DOHH2 (cell line): Measurements from ENCODE around the gene MPPED1.

Experiments
- H3F3A ChIP-seq: fragments of 200-600 bp; sonication (generic), shearing (Covaris generic); 2 replicates; pipeline ENCODE4 v1.6.0; 2016; ENCODE audit warnings: antibody characterized with exemption, mild to moderate bottlenecking; ENCODE audit not compliant: control insufficient read depth, insufficient read depth
- H3K27ac ChIP-seq: fragments of 200-600 bp; sonication (generic); 2 replicates; pipeline ENCODE4 v1.5.1; 2014; ENCODE audit warnings: low read depth, mild to moderate bottlenecking, low read length, moderate library complexity
- H3K27me3 ChIP-seq: fragments of 200-600 bp; sonication (generic); 2 replicates; pipeline ENCODE4 v1.6.1; 2014; ENCODE audit warnings: mild to moderate bottlenecking, low read length, mixed read lengths; ENCODE audit not compliant: control insufficient read depth
- H3K36me3 ChIP-seq: fragments of 200-600 bp; sonication (generic); 2 replicates; pipeline ENCODE4 v1.6.1; 2014; ENCODE audit warnings: mild to moderate bottlenecking, low read length, moderate library complexity, mixed read lengths; ENCODE audit not compliant: control insufficient read depth
- H3K4me1 ChIP-seq: fragments of 200-600 bp; sonication (generic); 2 replicates; pipeline ENCODE4 v1.6.1; 2014; ENCODE audit warnings: mild to moderate bottlenecking, low read length, mixed read lengths; ENCODE audit not compliant: control insufficient read depth
- H3K4me2 ChIP-seq: fragments of 200-600 bp; sonication (generic); 2 replicates; pipeline ENCODE4 v1.6.0; 2014; ENCODE audit warnings: mild to moderate bottlenecking, low read length, moderate library complexity
- H3K4me3 ChIP-seq: fragments of 200-600 bp; sonication (generic); 2 replicates; pipeline ENCODE4 v1.5.1; 2014; ENCODE audit warnings: mild to moderate bottlenecking, low read length, mixed read lengths
- H3K79me2 ChIP-seq: fragments of 200-600 bp; sonication (generic); 2 replicates; pipeline ENCODE4 v1.6.1; 2014; ENCODE audit warnings: mild to moderate bottlenecking, low read length, mixed read lengths; ENCODE audit not compliant: control insufficient read depth
- H3K9me2 ChIP-seq: fragments of 200-600 bp; sonication (generic); replicated peaks from 2 replicates; pipeline ENCODE4 v1.6.1; 2014; ENCODE audit warnings: mild to moderate bottlenecking, low read length, mixed read lengths; ENCODE audit not compliant: control insufficient read depth
- H3K9me3 ChIP-seq: fragments of 200-600 bp; sonication (generic); 2 replicates; pipeline ENCODE4 v1.6.1; 2014; ENCODE audit warnings: antibody characterized with exemption, low read length, mixed read lengths; ENCODE audit not compliant: control insufficient read depth, insufficient read depth
- H4K20me1 ChIP-seq: fragments of 200-600 bp; sonication (generic); 2 replicates; pipeline ENCODE4 v1.6.0; 2014; ENCODE audit warnings: low read depth, mild to moderate bottlenecking, antibody characterized with exemption, low read length, moderate library complexity; ENCODE audit not compliant: control insufficient read depth, insufficient read depth
- EZH2phosphoT487 ChIP-seq: fragments of 200-600 bp; sonication (generic); IDR thresholded peaks from 2 replicates; pipeline ENCODE4 v1.6.1; 2017; ENCODE audit warnings: borderline replicate concordance, mild to moderate bottlenecking, antibody characterized with exemption, low read length, moderate library complexity, mixed read lengths
- TF ChIP-seq, protein P1 (sequence below): fragments of 200-600 bp; sonication (generic); IDR thresholded peaks from one replicate; pipeline ENCODE4 v1.5.1; 2014; ENCODE audit warnings: antibody characterized with exemption, mild to moderate bottlenecking, low read depth, low read length; ENCODE audit not compliant: poor library complexity, severe bottlenecking

The MPPED1 gene

DNA sequence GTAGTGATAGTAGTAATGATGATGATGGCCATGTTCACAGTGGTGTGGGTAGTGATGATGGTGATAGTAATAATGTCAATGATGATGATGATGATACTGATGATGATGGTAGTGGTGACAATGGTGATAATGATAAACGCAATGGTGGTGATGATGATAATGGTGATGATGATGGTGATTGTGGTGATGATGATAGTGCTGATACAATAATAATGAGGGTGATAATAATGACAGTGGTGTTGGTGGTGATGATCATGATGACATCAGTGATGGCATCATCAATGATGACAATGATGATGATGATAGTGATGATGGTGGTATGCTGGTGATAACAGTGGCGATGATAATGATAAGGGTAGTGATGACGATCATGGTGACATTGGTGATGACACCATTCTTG is 92.3 kb downstream of the MPPED1 start:
- Histone ChIP-seq H3K4me2 (no peak overlapping the region), H3K27me3 (no peaks in the 10 kb centered on the region), H3K36me3 (no peaks in the 10 kb centered on the region)

DNA sequence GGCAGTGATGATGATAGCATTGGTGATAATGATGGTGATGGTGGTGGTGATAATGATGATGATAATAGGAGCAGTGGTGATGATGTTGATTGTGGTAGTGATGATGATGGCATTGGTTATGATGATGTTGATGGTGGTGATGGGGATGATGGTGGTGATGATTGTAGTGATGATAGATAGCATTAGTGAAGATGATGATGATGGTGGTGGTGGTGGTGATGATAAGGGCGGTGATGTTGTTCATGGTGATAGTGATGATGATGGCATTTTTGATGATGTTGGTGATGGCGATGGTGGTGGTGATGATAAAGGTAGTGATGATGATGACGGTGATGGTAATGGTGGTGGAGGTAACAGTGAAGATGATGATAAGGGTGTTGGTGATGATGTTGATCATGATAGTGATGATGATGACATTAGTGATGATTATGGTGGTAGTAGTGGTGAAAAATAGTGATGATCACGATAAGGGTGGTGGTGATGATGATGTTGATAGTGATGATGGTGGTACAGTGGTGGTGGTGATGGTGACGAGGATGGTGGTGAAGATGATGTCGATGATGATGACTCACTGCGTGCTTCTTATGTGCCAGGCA is 93.0 kb downstream of the MPPED1 start:
- H3K9me2 ChIP-seq, result no peaks in the 10 kb centered on the region
- H4K20me1 ChIP-seq, result no peaks in the 10 kb centered on the region
- H3K4me3 ChIP-seq, result no peak overlapping the region
- no peaks in the 10 kb centered on the region for H3F3A ChIP-seq
- H3K9me3 ChIP-seq, result no peaks in the 10 kb centered on the region
- no peaks in the 10 kb centered on the region for H3K36me3 ChIP-seq
- TF ChIP-seq EZH2phosphoT487, result no peak
- TF ChIP-seq, protein P1, sequence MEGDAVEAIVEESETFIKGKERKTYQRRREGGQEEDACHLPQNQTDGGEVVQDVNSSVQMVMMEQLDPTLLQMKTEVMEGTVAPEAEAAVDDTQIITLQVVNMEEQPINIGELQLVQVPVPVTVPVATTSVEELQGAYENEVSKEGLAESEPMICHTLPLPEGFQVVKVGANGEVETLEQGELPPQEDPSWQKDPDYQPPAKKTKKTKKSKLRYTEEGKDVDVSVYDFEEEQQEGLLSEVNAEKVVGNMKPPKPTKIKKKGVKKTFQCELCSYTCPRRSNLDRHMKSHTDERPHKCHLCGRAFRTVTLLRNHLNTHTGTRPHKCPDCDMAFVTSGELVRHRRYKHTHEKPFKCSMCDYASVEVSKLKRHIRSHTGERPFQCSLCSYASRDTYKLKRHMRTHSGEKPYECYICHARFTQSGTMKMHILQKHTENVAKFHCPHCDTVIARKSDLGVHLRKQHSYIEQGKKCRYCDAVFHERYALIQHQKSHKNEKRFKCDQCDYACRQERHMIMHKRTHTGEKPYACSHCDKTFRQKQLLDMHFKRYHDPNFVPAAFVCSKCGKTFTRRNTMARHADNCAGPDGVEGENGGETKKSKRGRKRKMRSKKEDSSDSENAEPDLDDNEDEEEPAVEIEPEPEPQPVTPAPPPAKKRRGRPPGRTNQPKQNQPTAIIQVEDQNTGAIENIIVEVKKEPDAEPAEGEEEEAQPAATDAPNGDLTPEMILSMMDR, result no peak
- no peak overlapping the region for H3K4me2 ChIP-seq
- no peaks in the 10 kb centered on the region for H3K4me1 ChIP-seq
- H3K79me2 ChIP-seq, result no peaks in the 10 kb centered on the region
- no peaks in the 10 kb centered on the region for H3K27me3 ChIP-seq
- H3K27ac ChIP-seq, result no peak overlapping the region

More for the DNA sequence above, 92.3 kb downstream of the MPPED1 start:
- Histone ChIP-seq H3K27ac (no peak overlapping the region), H3K4me1 (no peaks in the 10 kb centered on the region), H4K20me1 (no peaks in the 10 kb centered on the region), H3F3A (no peaks in the 10 kb centered on the region), H3K9me3 (no peaks in the 10 kb centered on the region), H3K4me3 (no peak overlapping the region), H3K79me2 (no peaks in the 10 kb centered on the region), H3K9me2 (no peaks in the 10 kb centered on the region)
- TF ChIP-seq, protein P1, result no peak
- TF ChIP-seq EZH2phosphoT487, result no peak

DNA sequence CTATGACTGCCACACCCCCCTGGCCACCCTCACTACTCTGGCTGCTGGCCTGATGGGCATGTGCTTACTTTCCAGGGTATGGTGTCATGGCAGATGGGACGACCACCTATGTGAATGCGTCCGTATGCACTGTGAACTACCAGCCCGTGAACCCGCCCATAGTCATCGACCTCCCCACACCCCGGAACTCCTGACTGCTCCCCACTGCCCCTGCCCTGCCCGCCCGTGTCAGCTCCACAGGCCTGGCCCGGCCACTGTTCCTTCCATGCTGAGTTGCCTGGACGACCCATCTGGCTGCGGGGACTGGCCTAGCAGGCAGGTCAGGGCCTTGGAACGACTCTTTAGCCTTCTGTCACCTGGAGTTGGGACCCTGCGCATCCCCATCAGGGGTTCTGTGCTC is 93.6 kb downstream of the MPPED1 start:
- no peaks in the 10 kb centered on the region for H3F3A ChIP-seq
- H3K4me3 ChIP-seq, result no peak overlapping the region
- no peaks in the 10 kb centered on the region for H3K9me2 ChIP-seq
- no peaks in the 10 kb centered on the region for H3K36me3 ChIP-seq
- no peaks in the 10 kb centered on the region for H3K9me3 ChIP-seq
- H4K20me1 ChIP-seq, result no peaks in the 10 kb centered on the region
- no peaks in the 10 kb centered on the region for H3K27me3 ChIP-seq
- no peak overlapping the region for H3K27ac ChIP-seq
- H3K4me1 ChIP-seq, result no peaks in the 10 kb centered on the region
- TF ChIP-seq EZH2phosphoT487, result no peak
- TF ChIP-seq, protein P1, result no peak
- H3K4me2 ChIP-seq, result no peak overlapping the region
- no peaks in the 10 kb centered on the region for H3K79me2 ChIP-seq
